Esophagus squamous epithelium (tissue), 5 donors: ENCODE measurements around the gene VEZF1. TPM values are rescaled to one million over a fixed set of nuclear protein-coding genes. Genes with fewer than 3 reads are reported as not detected.

ENCODE experiments used
- DNase-seq: peaks from one replicate; lab custom pipeline; 2025; lab: John Stamatoyannopoulos, UW
- H3K27ac ChIP-seq, 4 donors: fragments of 200-600 bp; sonication (generic); one replicate each; pipeline ENCODE4 v1.5.1; 2016 to 2019; ENCODE audit warnings: mild to moderate bottlenecking in 1 of 4
- H3K27me3 ChIP-seq, 4 donors: fragments of 200-600 bp; sonication (generic); 1 replicate in 3 of 4; 2 replicates in 1 of 4; pipeline versions ENCODE4 v1.5.1 to v1.6.0; 2017 to 2021; ENCODE audit warnings: antibody characterized with exemption in 1 of 4
- H3K36me3 ChIP-seq, 3 donors: fragments of 200-600 bp; sonication (generic); one replicate each; pipeline ENCODE4 v1.5.1; 2016 to 2019
- H3K4me1 ChIP-seq, 3 donors: fragments of 200-600 bp; sonication (generic); one replicate each; pipeline ENCODE4 v1.5.1; 2017 to 2019
- H3K4me3 ChIP-seq, 4 donors: fragments of 200-600 bp; sonication (generic); 1 replicate in 3 of 4; 2 replicates in 1 of 4; pipeline ENCODE4 v1.5.1; 2016 to 2019; ENCODE audit warnings: mild to moderate bottlenecking in 2 of 4, moderate library complexity in 1 of 4
- H3K9me3 ChIP-seq, 3 donors: fragments of 200-600 bp; sonication (generic); one replicate each; pipeline ENCODE4 v1.5.1; 2016 to 2019
- CTCF ChIP-seq, 6 experiments: fragments of 450-650 bp in 4 of 6; fragments of 200-600 bp in 2 of 6; sonication (generic) in 2 of 6; IDR thresholded peaks; one replicate each; pipeline ENCODE4 v1.5.1; 2016 to 2019; ENCODE audit warnings: antibody characterized with exemption in 6 of 6, mild to moderate bottlenecking in 4 of 6, moderate library complexity in 4 of 6
- POLR2A ChIP-seq, 4 donors: fragments of 450-650 bp; IDR thresholded peaks; one replicate each; pipeline ENCODE4 v1.6.1; 2017; ENCODE audit warnings: antibody characterized with exemption in 4 of 4, mild to moderate bottlenecking in 4 of 4, moderate library complexity in 3 of 4
- WGBS, 2 donors: methylation state at CpG; one replicate each; pipeline ENCODE4 v1.1.5; 2018; 5-methylcytosine and 5-hydroxymethylcytosine counted together
- intact Hi-C: fragments of 100-400 bp; cut with DNase I; formaldehyde crosslinking; loops from one replicate; pipeline ENCODE4 v1.15.0; 2022
- total RNA-seq, 4 donors: library from RNA; depleted of rRNA; stranded (reverse); fragments of >200 nt; gene quantifications; one replicate each; pipeline ENCODE4 v1.1.0, GENCODE V29; 2016
- donor health status: DM: yes; HTN: yes; CAD: no.

The VEZF1 gene
- total RNA-seq, 4 donors from 2014 or later = 20.3 to 61.4 (median 27.4) TPM

GRCh38 chr17:57971572-57971971, 16.5 kb downstream of the VEZF1 start:
- intact Hi-C loops = no loop called here
- Histone ChIP-seq H3K27me3 (no peaks in the 10 kb centered on the region), H3K4me3 (no peak overlapping the region), H3K36me3 (peaks cover 0 to 48% (median 18%) of the 10 kb centered on the region in 3 donors), H3K9me3 (no peaks in the 10 kb centered on the region), H3K27ac (no peak overlapping the region), H3K4me1 (peaks cover 0 to 30% (median 0%) of the 10 kb centered on the region in 3 donors)
- TF ChIP-seq POLR2A (IDR thresholded peaks at IDR 0.05) (no peak), CTCF (IDR thresholded peaks at IDR 0.05) (no peak)
- no peak for DNase-seq
- WGBS, 2 donors = 68 to 86% methylated on average over 10 of the region's 10 CpGs

GRCh38 chr17:57970710-57971109, 17.3 kb downstream of the VEZF1 start:
- WGBS, 2 donors = 53 to 57% methylated on average over 4 of the region's 4 CpGs
- Histone ChIP-seq H3K4me3 (no peak overlapping the region), H3K36me3 (peaks cover 0 to 40% (median 11%) of the 10 kb centered on the region in 3 donors), H3K9me3 (no peaks in the 10 kb centered on the region), H3K27me3 (no peaks in the 10 kb centered on the region), H3K27ac (no peak overlapping the region), H3K4me1 (peaks cover 0 to 27% (median 0%) of the 10 kb centered on the region in 3 donors)
- intact Hi-C loops = no loop called here
- DNase-seq = no peak
- TF ChIP-seq CTCF (IDR thresholded peaks at IDR 0.05) (no peak), POLR2A (IDR thresholded peaks at IDR 0.05) (no peak)

GRCh38 chr17:57968456-57968855, 19.6 kb downstream of the VEZF1 start:
- peaks cover 0 to 13% (median 0%) of the 10 kb centered on the region in 3 donors for H3K4me1 ChIP-seq
- intact Hi-C loops = no loop called here
- no peak for DNase-seq
- H3K36me3 ChIP-seq = peaks cover 0 to 17% (median 0%) of the 10 kb centered on the region in 3 donors
- no peaks in the 10 kb centered on the region for H3K27me3 ChIP-seq
- no peak overlapping the region for H3K27ac ChIP-seq
- TF ChIP-seq POLR2A (IDR thresholded peaks at IDR 0.05) (no peak), CTCF (IDR thresholded peaks at IDR 0.05) (no peak)
- no peak overlapping the region for H3K4me3 ChIP-seq
- 53 to 69% methylated on average over 1 of the region's 1 CpG for WGBS, 2 donors
- H3K9me3 ChIP-seq = no peaks in the 10 kb centered on the region

GRCh38 chr17:57966875-57967274, 21.2 kb downstream of the VEZF1 start:
- TF ChIP-seq POLR2A (IDR thresholded peaks at IDR 0.05) = no peak
- no peak for TF ChIP-seq CTCF (IDR thresholded peaks at IDR 0.05)
- H3K9me3 ChIP-seq = no peaks in the 10 kb centered on the region
- peaks cover 0 to 1% (median 0%) of the 10 kb centered on the region in 3 donors for H3K36me3 ChIP-seq
- H3K4me3 ChIP-seq = no peak overlapping the region
- intact Hi-C loops = no loop called here
- no peak overlapping the region for H3K27ac ChIP-seq
- no peak for DNase-seq
- peaks cover 0 to under 1% (median 0%) of the 10 kb centered on the region in 3 donors for H3K4me1 ChIP-seq
- H3K27me3 ChIP-seq = no peaks in the 10 kb centered on the region
- 87 to 89% methylated on average over 5 of the region's 5 CpGs for WGBS, 2 donors

- 90 to 91% methylated on average over 5 of the region's 5 CpGs for WGBS, 2 donors
- Histone ChIP-seq H3K27ac (no peak overlapping the region), H3K27me3 (no peaks in the 10 kb centered on the region), H3K9me3 (no peaks in the 10 kb centered on the region), H3K4me3 (no peak overlapping the region), H3K4me1 (no peaks in the 10 kb centered on the region), H3K36me3 (no peaks in the 10 kb centered on the region)
- TF ChIP-seq CTCF (IDR thresholded peaks at IDR 0.05) (no peak), POLR2A (IDR thresholded peaks at IDR 0.05) (no peak)
- intact Hi-C loops = no loop called here
- DNase-seq = no peak
Observed at GRCh38 chr17:57966246-57966645, 21.8 kb downstream of the VEZF1 start.
